DMS53 treated with DMSO at 0.1 percent for 48 hours (cell line): ENCODE measurements around the gene SLC2A5.
"Not testable (repeated sequence)": the region's sequence is repeated elsewhere in the genome, so short reads cannot be mapped to it uniquely, and the experiment has no call there.

ENCODE experiments used
- DNase-seq: peaks from one replicate; lab custom pipeline; 2025; ENCODE audit not compliant: unreplicated experiment; lab: John Stamatoyannopoulos, UW

SLC2A5 gene

GRCh38 chr1:9069326-9070100, at the start of gene SLC2A5:
SLC2A5 (minus strand) TSS chr1:9069635; CDS start chr1:9069536, 99 bp downstream.
- no peak for DNase-seq

GRCh38 chr1:9118186-9118585, 48.8 kb upstream of the SLC2A5 start:
- DNase-seq: no peak

- peak; percentile 52 for DNase-seq
Observed at GRCh38 chr1:9115351-9116205, 46.1 kb upstream of the SLC2A5 start.

- peak; percentile 98 for DNase-seq
Observed at GRCh38 chr1:9112961-9113880, 43.8 kb upstream of the SLC2A5 start.

- no peak for DNase-seq
Observed at GRCh38 chr1:9111957-9112356, 42.5 kb upstream of the SLC2A5 start.

GRCh38 chr1:9111357-9111691, 41.9 kb upstream of the SLC2A5 start:
- DNase-seq: no peak

GRCh38 chr1:9110669-9111356, 41.4 kb upstream of the SLC2A5 start:
- DNase-seq: peak; percentile 71

- DNase-seq: no peak
Observed at GRCh38 chr1:9108056-9108665, 38.7 kb upstream of the SLC2A5 start.

- DNase-seq: no peak
Observed at GRCh38 chr1:9107136-9107535, 37.7 kb upstream of the SLC2A5 start.

- DNase-seq: no peak
Observed at GRCh38 chr1:9106286-9106685, 36.9 kb upstream of the SLC2A5 start.

GRCh38 chr1:9105336-9105867, 36.0 kb upstream of the SLC2A5 start:
- DNase-seq: no peak

GRCh38 chr1:9101510-9102146, 32.2 kb upstream of the SLC2A5 start:
- DNase-seq: peak; percentile 37

GRCh38 chr1:9100471-9101043, 31.1 kb upstream of the SLC2A5 start:
- DNase-seq: no peak

GRCh38 chr1:9099555-9099954, 30.1 kb upstream of the SLC2A5 start:
- no peak for DNase-seq

- DNase-seq: no peak
Observed at GRCh38 chr1:9097947-9098705, 28.7 kb upstream of the SLC2A5 start.

GRCh38 chr1:9095818-9096217, 26.4 kb upstream of the SLC2A5 start:
- DNase-seq: no peak

GRCh38 chr1:9093996-9094595, 24.7 kb upstream of the SLC2A5 start:
- not testable (repeated sequence) for DNase-seq

- DNase-seq: no peak
Observed at GRCh38 chr1:9093581-9093980, 24.1 kb upstream of the SLC2A5 start.
